ENCODE data around the gene SHOX.
"Not testable (repeated sequence)": the region's sequence is repeated elsewhere in the genome, so short reads cannot be mapped to it uniquely, and the experiment has no call there.

SHOX gene

GRCh38 chrX:630612-631496 lies at the start of gene SHOX:
Gene SHOX (plus strand): TSS chrX:630791. CDS start chrX:630898, 107 bp downstream.
- DNase-seq, result peak in 3 of 42 donors; percentile 23 to 29 (median 26)
- intact Hi-C loops (cut with DNase I), result no loop called here

- no peak for DNase-seq
Measured at GRCh38 chrX:581066-581465, 49.5 kb upstream of the SHOX start.

GRCh38 chrX:581720-582298 lies 48.8 kb upstream of the SHOX start:
- intact Hi-C loops (cut with DNase I), result no loop called here
- no peak for DNase-seq

More at GRCh38 chrX:581066-581465, 49.5 kb upstream of the SHOX start:
- intact Hi-C loops (cut with DNase I), result no loop called here

- intact Hi-C loops (cut with DNase I), result no loop called here
- DNase-seq, result no peak
Measured at GRCh38 chrX:584572-584971, 46.0 kb upstream of the SHOX start.

GRCh38 chrX:585115-585808 lies 45.3 kb upstream of the SHOX start:
- no peak for DNase-seq
- intact Hi-C loops (cut with DNase I), result no loop called here

- intact Hi-C loops (cut with DNase I), result no loop called here
- DNase-seq, result no peak
Measured at GRCh38 chrX:586351-586750, 44.2 kb upstream of the SHOX start.

- intact Hi-C loops (cut with DNase I); DNase-seq: not testable (repeated sequence)
Measured at GRCh38 chrX:589261-589660, 41.3 kb upstream of the SHOX start.

GRCh38 chrX:590693-591404 lies 39.7 kb upstream of the SHOX start:
- intact Hi-C loops (cut with DNase I), result no loop called here
- DNase-seq, result peak in 1 of 42 donors; percentile 32

- intact Hi-C loops (cut with DNase I), result no loop called here
- peak in 1 of 42 donors; percentile 9 for DNase-seq
Measured at GRCh38 chrX:599837-600715, 30.5 kb upstream of the SHOX start.

- intact Hi-C loops (cut with DNase I), result not testable (repeated sequence)
Measured at GRCh38 chrX:603029-603428, 27.6 kb upstream of the SHOX start.

GRCh38 chrX:604616-605015 lies 26.0 kb upstream of the SHOX start:
- DNase-seq; intact Hi-C loops (cut with DNase I): not testable (repeated sequence)

More at GRCh38 chrX:603029-603428, 27.6 kb upstream of the SHOX start:
- peak in 1 of 42 donors; percentile 12 for DNase-seq

- DNase-seq; intact Hi-C loops (cut with DNase I): not testable (repeated sequence)
Measured at GRCh38 chrX:608088-608487, 22.5 kb upstream of the SHOX start.

GRCh38 chrX:614136-614535 lies 16.5 kb upstream of the SHOX start:
- peak in 1 of 42 donors; percentile 21 for DNase-seq
- intact Hi-C loops (cut with DNase I), result no loop called here

- intact Hi-C loops (cut with DNase I), result no loop called here
- peak in 1 of 42 donors; percentile 5 for DNase-seq
Measured at GRCh38 chrX:617401-617800, 13.2 kb upstream of the SHOX start.

GRCh38 chrX:617891-618290 lies 12.7 kb upstream of the SHOX start:
- peak in 1 of 42 donors; percentile 7 for DNase-seq
- intact Hi-C loops (cut with DNase I), result no loop called here

GRCh38 chrX:618304-618703 lies 12.3 kb upstream of the SHOX start:
- DNase-seq; intact Hi-C loops (cut with DNase I): not testable (repeated sequence)

- intact Hi-C loops (cut with DNase I), result no loop called here
- peak in 2 of 42 donors; percentile 8 to 24 for DNase-seq
Measured at GRCh38 chrX:618761-619450, 11.7 kb upstream of the SHOX start.

GRCh38 chrX:619451-619811 lies 11.2 kb upstream of the SHOX start:
- peak in 1 of 42 donors; percentile 26 for DNase-seq
- intact Hi-C loops (cut with DNase I), result no loop called here

Data from head of caudate nucleus (tissue), 42 donors.